Activated naive CD4-positive, alpha-beta T cell (primary cell): ENCODE results near the gene ACTR3.
"Not testable (repeated sequence)": the region's sequence is repeated elsewhere in the genome, so short reads cannot be mapped to it uniquely, and the experiment has no call there.

Experiments used
- DNase-seq, 4 experiments: peaks; one replicate each; lab custom pipeline; 2025; lab: John Stamatoyannopoulos, UW

ACTR3 gene

GRCh38 chr2:113905886-113906285 lies 16.0 kb downstream of the ACTR3 start:
- no peak for DNase-seq

- DNase-seq = no peak
Observed at GRCh38 chr2:113906647-113907046, 16.8 kb downstream of the ACTR3 start.

- DNase-seq = no peak
Observed at GRCh38 chr2:113907297-113907696, 17.4 kb downstream of the ACTR3 start.

GRCh38 chr2:113910110-113910717 lies 20.3 kb downstream of the ACTR3 start:
- DNase-seq = no peak

GRCh38 chr2:113910967-113911678 lies 21.2 kb downstream of the ACTR3 start:
- no peak for DNase-seq

GRCh38 chr2:113915082-113915819 lies 25.4 kb downstream of the ACTR3 start:
- DNase-seq = no peak

- no peak for DNase-seq
Observed at GRCh38 chr2:113918229-113918628, 28.3 kb downstream of the ACTR3 start.

- DNase-seq = no peak
Observed at GRCh38 chr2:113920996-113921395, 31.1 kb downstream of the ACTR3 start.

GRCh38 chr2:113922335-113922734 lies 32.4 kb downstream of the ACTR3 start:
- DNase-seq = no peak

GRCh38 chr2:113922784-113923183 lies 32.9 kb downstream of the ACTR3 start:
- DNase-seq = no peak

- no peak for DNase-seq
Observed at GRCh38 chr2:113925884-113926283, 36.0 kb downstream of the ACTR3 start.

- no peak for DNase-seq
Observed at GRCh38 chr2:113926314-113926713, 36.4 kb downstream of the ACTR3 start.

- no peak for DNase-seq
Observed at GRCh38 chr2:113930448-113930847, 40.6 kb downstream of the ACTR3 start.

GRCh38 chr2:113937501-113937900 lies 47.6 kb downstream of the ACTR3 start:
- DNase-seq = no peak

GRCh38 chr2:113940891-113941290 lies 51.0 kb downstream of the ACTR3 start:
- DNase-seq = no peak

GRCh38 chr2:113945784-113946183 lies 55.9 kb downstream of the ACTR3 start:
- not testable (repeated sequence) for DNase-seq

- DNase-seq = not testable (repeated sequence)
Observed at GRCh38 chr2:113950906-113951305, 61.0 kb downstream of the ACTR3 start.

GRCh38 chr2:113961000-113961399 lies 71.1 kb downstream of the ACTR3 start:
- no peak for DNase-seq

GRCh38 chr2:113962692-113963480 lies 73.0 kb downstream of the ACTR3 start:
- DNase-seq = no peak

- no peak for DNase-seq
Observed at GRCh38 chr2:113963965-113964364, 74.1 kb downstream of the ACTR3 start.

- DNase-seq = no peak
Observed at GRCh38 chr2:113964436-113964835, 74.5 kb downstream of the ACTR3 start.

- no peak for DNase-seq
Observed at GRCh38 chr2:113965228-113965627, 75.3 kb downstream of the ACTR3 start.
